ENCODE data around the gene FAM237B. TPM values are rescaled to one million over a fixed set of nuclear protein-coding genes. Genes with fewer than 3 reads are reported as not detected.

FAM237B gene
- total and polyA plus RNA-seq, 2 of the 13 experiments (the other 11 are each of a cell fraction or from before 2014, with no cell fraction given): not detected

GRCh38 chr7:90345595-90346335, 24.7 kb upstream of the FAM237B start:
- intact Hi-C loops (cut with micrococcal nuclease; ENCODE audit: unreplicated experiment): loop anchor here (1.0 to 5.0 kb wide), 5 partner anchors 58 to 193 kb away; partner anchors contain the start of genes CLDN12, STEAP1 and STEAP2
- CTCF ChIA-PET (ENCODE audit: low intra/inter-chr PET ratio, low total read pairs): interaction anchor here (1.2 kb wide), 1 partner anchor 68 kb away, joined by 3 read pairs; no protein-coding TSS in a partner anchor
- TSS peak; percentile 88 for BruUV-seq (replicated peaks)
- Histone ChIP-seq H3K4me2 (ENCODE audit: low read depth, low read length) (peak overlapping the region; percentile 78), H3K36me3 (replicated peaks in 1 of 2; ENCODE audit: control insufficient read depth in 1 of 2, insufficient read depth in 2 of 2, low read length in 2 of 2) (no peaks in the 10 kb centered on the region), H4K20me1 (ENCODE audit: insufficient read depth, low read length) (no peaks in the 10 kb centered on the region), H3K27me3 (ENCODE audit: control insufficient read depth in 1 of 2, insufficient read depth in 2 of 2, low read length in 2 of 2) (no peaks in the 10 kb centered on the region; a peak in 1 of 5 replicates), H3K79me2 (ENCODE audit: insufficient read depth, low read length) (peaks cover 35% of the 10 kb centered on the region), H3K27ac (ENCODE audit: extremely low read length, insufficient read depth, low read length) (peak overlapping the region; percentile 97), H3K9me3 (ENCODE audit: low read length) (no peaks in the 10 kb centered on the region), H3K4me3 (replicated peaks in 1 of 3; ENCODE audit: insufficient read depth in 1 of 3, low read depth in 2 of 3, low read length in 3 of 3) (peak overlapping the region; percentile 80 to 97 (median 89)), H3K4me1 (ENCODE audit: insufficient read depth, low read length) (peaks cover 33% of the 10 kb centered on the region), H2AFZ (ENCODE audit: low read length) (peak overlapping the region; percentile 89), H3K9ac (ENCODE audit: insufficient read depth, low read depth, low read length) (peak overlapping the region; percentile 94)
- in situ Hi-C loops (cut with HindIII; ENCODE audit: extremely low pct_ligation_motif_present, low pct_unique_long_range_greater_than_20kb): loop anchor here (5.0 kb wide), 1 partner anchor 62 kb away; no protein-coding TSS in a partner anchor
- DNase-seq (ENCODE audit: low spot score) (peak; percentile 18), FAIRE-seq (no peak), ATAC-seq (peak; percentile 62)
- POLR2A ChIA-PET: interaction anchor here (1.0 to 1.5 kb wide), 5 partner anchors 9 to 173 kb away, joined by 3 to 6 read pairs (median 3); partner anchors contain the start of gene STEAP2
- WGBS (ENCODE audit: low lambda C conversion rate): 1% methylated on average over 18 of the region's 18 CpGs
- TF ChIP-seq RFX5 (IDR thresholded peaks at IDR 0.05; ENCODE audit: low read depth, low read length) (no peak), NCOR1 (IDR thresholded peaks at IDR 0.05; ENCODE audit: borderline replicate concordance, low read length) (no peak), CBX2 (IDR thresholded peaks at IDR 0.05; ENCODE audit: low read depth, low read length) (no peak), CBX2 (CRISPR knock-in tag; IDR thresholded peaks at IDR 0.05; ENCODE audit: low read depth) (no peak), MXI1 (IDR thresholded peaks at IDR 0.05; ENCODE audit: borderline replicate concordance, low read depth, low read length) (no peak), ESRRA (CRISPR knock-in tag; IDR thresholded peaks at IDR 0.05; ENCODE audit: low read depth) (no peak), SAP130 (CRISPR knock-in tag; IDR thresholded peaks at IDR 0.05; ENCODE audit: low read depth) (peak; percentile 48; the same call in 1 of the 2 replicates), ELK4 (CRISPR knock-in tag; IDR thresholded peaks at IDR 0.05; ENCODE audit: borderline replicate concordance) (no peak), ELF1 (CRISPR knock-in tag; IDR thresholded peaks at IDR 0.05) (no peak), PCBP1 (IDR thresholded peaks at IDR 0.05; ENCODE audit: borderline replicate concordance, low read depth, low read length) (no peak), ZSCAN31 (CRISPR knock-in tag; IDR thresholded peaks at IDR 0.05; ENCODE audit: low read depth) (no peak), PAXIP1 (CRISPR knock-in tag; conservative IDR thresholded peaks at IDR 0.05) (no peak), ZNF7 (CRISPR knock-in tag; IDR thresholded peaks at IDR 0.05) (no peak), ZNF513 (CRISPR knock-in tag; conservative IDR thresholded peaks at IDR 0.05) (no peak), ZNF333 (CRISPR knock-in tag; IDR thresholded peaks at IDR 0.05; ENCODE audit: borderline replicate concordance) (no peak), KLF13 (CRISPR knock-in tag; IDR thresholded peaks at IDR 0.05) (no peak), HNRNPUL1 (IDR thresholded peaks at IDR 0.05; ENCODE audit: low read depth, low read length) (no peak), POLR2AphosphoS5 (IDR thresholded peaks at IDR 0.05; ENCODE audit: low read depth, low read length) (0 out of 2 replicates have a peak, but pooled peaks have one; percentile 23), NCOA5 (CRISPR knock-in tag; IDR thresholded peaks at IDR 0.05) (no peak)
